ENCODE results near the gene SMC3.

SMC3 gene

GRCh38 chr10:110546077-110546476, 21.4 kb upstream of the SMC3 start:
- DNase-seq (ENCODE audit: low spot score): no peak

DNA sequence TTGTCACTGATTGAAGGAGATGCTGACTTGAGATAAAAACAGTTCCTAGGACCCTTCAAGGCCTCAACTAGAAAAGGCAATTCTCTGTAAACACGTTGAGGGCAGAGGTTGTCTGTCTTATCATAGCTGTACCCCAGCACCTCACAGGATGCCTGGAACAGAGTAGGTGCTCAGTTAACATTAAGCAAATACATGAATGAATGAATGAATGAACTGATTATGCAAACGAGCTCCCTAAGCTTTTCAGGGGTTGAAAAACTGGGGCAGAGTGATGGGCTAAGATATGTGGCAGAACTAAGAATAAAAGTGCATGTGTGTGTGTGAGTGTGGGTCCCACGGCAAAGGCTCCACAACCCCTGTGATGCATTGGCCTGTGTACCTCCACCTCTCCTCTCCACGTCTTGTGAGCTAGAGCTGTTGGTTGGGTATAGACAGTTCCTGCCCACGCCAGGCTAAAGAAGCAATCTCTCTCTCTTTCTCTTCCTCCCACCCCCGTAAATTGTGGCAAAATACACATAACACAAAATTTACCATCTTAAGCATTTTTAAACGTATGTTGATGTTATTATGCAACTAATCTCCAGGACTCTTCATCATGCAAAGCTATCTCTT, 20.9 kb upstream of the SMC3 start:
- no peak for DNase-seq (ENCODE audit: low spot score)

- peak; percentile 80 for DNase-seq (ENCODE audit: low spot score)
These were observed 20.2 kb upstream of the SMC3 start for GRCh38 chr10:110547139-110547761.

DNA sequence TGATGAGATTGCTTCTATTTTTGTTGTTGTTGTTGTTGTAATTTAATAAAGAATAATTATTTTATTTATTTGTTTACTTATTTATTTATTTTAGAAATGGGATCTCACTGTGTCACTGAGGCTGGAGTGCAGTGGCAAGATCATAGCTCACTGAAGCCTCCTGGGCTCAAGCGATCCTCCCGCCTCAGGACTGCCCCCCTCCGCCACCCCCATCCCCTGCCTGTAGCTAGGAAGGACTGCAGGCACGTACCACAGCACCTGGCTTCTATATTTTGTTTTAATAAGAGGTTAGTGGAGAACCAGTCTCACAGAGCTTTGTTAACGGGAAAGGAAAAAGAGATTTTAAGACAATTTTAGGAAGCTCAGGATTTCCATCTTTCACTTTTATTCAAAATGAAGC, 19.5 kb upstream of the SMC3 start:
- DNase-seq (ENCODE audit: low spot score): no peak

GRCh38 chr10:110549211-110549610, 18.3 kb upstream of the SMC3 start:
- DNase-seq (ENCODE audit: low spot score): no peak

GRCh38 chr10:110553905-110554304, 13.6 kb upstream of the SMC3 start:
- DNase-seq (ENCODE audit: low spot score): no peak

DNA sequence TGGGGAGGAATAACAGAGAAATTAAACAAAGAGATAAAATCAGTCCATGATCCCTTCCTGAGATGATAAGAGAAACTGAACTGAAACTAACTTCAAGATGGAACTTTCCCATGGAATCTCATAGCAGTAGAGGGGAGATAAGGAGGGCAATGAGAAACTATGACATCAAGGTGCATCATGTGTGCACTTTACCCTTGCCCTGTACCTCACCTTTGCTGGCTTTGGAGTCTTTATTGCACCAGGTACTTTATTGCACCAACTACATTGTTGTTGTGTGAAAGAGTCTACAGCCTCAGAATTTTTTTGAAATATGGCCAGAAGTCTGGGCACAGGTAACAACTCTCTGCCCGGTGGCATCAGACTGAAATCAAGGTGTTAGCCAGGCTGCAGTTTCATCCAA, 11.2 kb upstream of the SMC3 start:
- no peak for DNase-seq (ENCODE audit: low spot score)

- DNase-seq (ENCODE audit: low spot score): no peak
These were observed 10.4 kb upstream of the SMC3 start for GRCh38 chr10:110556969-110557601.

GRCh38 chr10:110558041-110558440, 9.5 kb upstream of the SMC3 start:
- DNase-seq (ENCODE audit: low spot score): no peak

DNA sequence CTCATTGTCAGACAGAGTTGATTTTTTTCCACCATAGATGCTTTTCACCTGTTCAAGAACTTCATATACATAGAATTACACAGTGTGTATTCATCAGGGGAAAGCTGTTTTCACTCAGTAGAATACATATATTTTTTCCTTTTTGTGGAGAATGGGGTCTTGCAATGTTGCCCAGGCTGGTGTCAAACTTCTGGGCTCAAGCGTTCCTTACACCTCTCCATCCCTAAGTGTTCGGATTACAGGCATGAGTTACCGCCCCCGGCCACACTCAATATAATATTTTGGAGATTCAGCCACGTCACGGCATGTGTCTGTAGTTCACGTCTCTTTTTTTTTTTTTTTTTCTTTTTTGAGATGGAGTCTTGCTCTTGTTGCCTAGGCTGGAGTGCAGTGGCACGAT, 7.5 kb upstream of the SMC3 start:
- no peak for DNase-seq (ENCODE audit: low spot score)

DNA sequence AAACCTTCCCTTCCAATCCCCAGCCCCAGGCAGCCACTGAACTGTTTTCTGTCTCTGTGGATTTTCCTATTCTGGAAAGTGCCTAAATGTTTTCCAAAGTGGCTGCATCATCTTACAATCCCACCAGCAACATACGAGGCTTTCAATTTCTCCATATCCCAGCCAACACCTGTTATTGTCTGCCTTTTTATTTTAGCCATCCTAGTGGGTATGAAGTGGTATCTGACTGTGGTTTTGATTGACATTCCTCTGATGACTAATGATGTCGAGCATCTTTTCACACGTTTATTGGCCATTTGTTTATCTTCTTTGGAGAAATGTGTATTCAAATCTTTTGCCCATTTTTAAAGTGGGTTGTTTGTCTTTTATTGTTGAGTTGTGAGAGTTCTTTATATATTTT, 6.2 kb upstream of the SMC3 start:
- DNase-seq (ENCODE audit: low spot score): no peak

DNA sequence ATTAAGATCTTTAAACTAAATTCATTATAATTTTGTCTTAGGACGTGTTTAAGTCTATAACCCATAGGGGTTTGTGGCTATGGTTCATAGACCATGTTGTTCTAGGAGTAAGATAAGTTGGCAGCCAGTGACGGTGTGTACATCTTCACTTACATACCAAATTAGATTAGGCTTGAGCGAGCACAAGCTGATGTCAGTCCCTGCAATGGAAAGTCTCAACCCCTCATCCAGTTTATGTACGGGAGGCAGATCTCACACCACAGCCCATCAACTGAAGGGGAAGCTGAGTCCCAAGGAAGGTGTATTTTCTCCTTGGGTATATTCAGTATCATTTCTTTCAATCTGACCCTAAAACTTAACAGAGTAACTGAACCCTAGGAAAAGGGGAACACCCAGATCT, 5.1 kb upstream of the SMC3 start:
- no peak for DNase-seq (ENCODE audit: low spot score)

- DNase-seq (ENCODE audit: low spot score): no peak
These were observed 4.4 kb upstream of the SMC3 start for GRCh38 chr10:110563132-110563531.

DNA sequence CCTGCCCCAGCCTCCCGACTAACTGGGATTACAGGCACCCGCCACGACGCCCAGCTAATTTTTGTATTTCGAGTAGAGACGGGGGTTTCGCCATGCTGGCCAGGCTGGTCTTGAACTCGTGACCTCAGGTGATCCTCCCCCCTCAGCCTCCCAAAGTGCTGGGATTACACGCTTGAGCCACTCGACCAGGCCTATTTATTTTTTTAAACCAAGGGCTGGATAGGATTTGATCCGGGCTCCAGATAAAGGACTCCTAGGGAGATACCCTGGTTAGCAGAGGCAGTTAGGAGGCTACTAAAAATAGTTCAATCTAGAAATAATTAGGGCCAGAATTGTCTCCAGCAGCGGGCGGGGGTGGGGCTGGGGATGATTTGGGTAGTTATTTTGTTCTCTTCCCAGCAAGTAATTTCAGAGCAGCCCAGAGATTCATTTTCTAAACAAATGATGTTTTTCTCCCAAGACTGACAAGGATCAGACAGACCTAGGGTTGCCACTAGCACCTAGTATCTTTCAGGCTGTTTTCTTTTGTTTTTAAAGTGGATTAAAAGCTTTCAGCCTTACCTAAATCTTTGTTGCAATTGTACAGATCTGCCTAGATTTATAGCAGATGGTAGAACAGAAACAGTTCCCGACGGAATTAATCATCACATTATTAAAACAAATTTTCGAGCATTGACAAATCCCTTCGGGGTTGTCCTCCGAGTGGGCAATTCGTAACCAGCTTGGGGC, 859 bp upstream of the SMC3 start:
- DNase-seq (ENCODE audit: low spot score): no peak

- no peak for DNase-seq (ENCODE audit: low spot score)
These were observed 700 bp downstream of the SMC3 start for GRCh38 chr10:110568055-110568735.

DNA sequence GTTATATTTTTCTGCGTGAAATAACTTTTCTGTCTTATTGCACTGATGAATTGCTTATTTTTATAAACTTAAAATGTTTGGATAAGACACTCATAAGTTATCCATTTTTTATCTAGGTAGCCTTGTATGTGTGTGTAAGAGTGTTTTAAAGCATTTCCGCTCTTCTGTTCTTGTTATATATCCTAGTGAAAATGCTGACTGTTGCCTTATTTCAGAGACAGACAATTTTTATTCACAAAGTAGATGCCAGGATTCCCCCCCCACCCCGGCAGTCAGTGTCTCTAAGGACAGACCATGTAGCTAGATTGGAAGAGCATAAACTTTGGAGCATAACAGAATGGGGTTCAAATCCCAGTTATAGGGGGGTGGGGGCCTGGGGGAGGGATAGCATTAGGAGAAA, 1.6 kb downstream of the SMC3 start:
- no peak for DNase-seq (ENCODE audit: low spot score)

DNA sequence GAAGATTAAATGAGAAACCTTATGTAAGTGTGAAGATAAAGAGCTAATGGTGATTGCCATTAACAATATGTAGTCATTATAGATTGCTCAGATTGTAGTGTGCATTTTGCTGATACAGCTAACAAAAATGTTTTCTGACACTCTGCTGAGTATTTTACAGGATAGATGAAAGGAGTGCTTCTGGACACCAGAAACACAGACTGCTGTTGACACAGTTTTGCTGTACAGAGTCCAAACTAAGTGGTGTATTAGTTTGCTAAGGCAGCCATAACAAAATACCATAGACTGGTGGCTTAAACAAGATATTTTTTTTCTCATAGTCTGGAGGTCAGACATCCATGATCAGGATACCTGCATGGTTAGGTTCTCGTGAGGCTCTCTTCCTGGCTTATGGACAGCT, 2.2 kb downstream of the SMC3 start:
- no peak for DNase-seq (ENCODE audit: low spot score)

- no peak for DNase-seq (ENCODE audit: low spot score)
These were observed 3.7 kb downstream of the SMC3 start for GRCh38 chr10:110571093-110571743.

DNA sequence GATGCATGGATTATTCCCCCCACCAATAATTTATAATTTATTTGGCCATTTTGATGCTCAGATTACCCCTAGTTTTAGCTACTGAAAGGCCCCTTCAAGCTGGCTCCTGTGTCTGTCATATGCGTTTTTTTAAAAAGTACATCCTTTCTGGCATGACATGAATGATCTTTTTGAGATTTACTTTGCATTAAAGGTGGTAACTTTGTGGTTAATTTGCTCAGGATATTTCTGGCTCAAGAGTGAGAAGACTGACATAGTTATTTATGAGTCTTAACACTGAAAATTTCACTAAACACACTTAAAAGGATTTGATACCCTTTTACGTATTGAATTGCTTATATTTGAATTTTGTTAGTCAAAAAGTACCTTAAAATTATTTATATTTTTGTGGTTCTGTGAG, 5.4 kb downstream of the SMC3 start:
- DNase-seq (ENCODE audit: low spot score): no peak

- DNase-seq (ENCODE audit: low spot score): no peak
These were observed 6.9 kb downstream of the SMC3 start for GRCh38 chr10:110574420-110574819.

DNA sequence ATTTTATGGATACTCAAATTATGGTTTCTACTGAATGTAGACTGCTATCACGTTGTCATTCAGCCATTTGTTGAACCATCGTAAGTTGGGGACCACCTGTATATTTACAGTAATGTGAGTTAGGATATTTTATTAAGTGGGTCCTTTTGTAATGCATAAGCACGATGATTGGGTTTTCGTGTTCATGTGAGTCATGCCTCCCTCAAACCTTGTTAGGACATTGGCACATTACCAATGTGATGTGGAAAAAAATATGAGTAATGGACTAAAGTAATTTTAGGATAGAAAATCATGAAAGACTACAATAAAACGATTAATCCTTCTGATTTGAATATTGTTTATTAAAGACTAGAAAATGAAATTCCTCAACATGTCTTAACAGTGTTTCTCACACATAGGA, 8.7 kb downstream of the SMC3 start:
- no peak for DNase-seq (ENCODE audit: low spot score)

DNA sequence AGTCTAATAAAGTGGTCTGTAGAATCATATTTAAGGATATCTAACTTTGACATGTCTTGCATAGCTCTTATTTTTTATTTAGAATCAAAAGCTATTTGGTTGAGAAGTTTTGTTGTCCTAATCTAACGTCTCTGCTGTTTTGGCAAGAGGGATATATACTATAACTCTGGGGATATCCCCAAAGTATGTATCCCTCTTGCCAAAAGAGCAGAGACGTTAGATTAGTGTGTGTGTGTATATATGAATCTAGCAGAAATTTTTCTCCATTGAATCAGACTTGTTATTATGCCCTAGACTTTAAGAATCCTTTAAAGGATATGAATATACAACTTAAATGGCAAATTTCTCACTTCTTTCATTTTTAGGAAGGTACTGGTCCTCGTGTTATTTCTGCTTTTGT, 9.6 kb downstream of the SMC3 start:
- no peak for DNase-seq (ENCODE audit: low spot score)

All from kidney capillary endothelial cell (primary cell).